Measurements from ENCODE around the gene RSAD2. TPM values are rescaled to one million over a fixed set of nuclear protein-coding genes. Genes with fewer than 3 reads are reported as not detected.

The RSAD2 gene
- total and polyA plus RNA-seq, 2 experiments from 2014 or later, result 0.10 TPM; not detected in 1

DNA sequence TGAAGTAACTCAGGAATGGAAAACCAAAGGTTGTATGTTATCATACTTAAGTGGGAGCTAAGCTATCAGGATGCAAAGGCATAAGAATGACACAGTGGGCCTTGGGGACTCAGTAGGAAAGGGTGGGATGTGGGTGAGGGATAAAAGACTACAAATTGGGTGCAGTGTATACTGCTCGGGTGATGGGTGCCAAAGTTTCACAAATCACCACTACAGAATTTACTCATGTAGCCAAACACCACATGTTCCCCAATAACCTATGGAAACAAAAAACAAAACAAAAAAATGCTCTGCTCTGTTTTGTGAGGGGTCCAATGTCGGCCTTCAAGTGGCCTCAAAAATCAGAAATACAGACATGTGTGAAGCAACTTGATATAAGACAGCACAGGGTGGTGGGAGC is 30.7 kb downstream of the RSAD2 start:
- no peaks in the 10 kb centered on the region for H3K36me3 ChIP-seq (ENCODE audit: insufficient read depth)
- Mint-ChIP-seq H3K27ac (no peak overlapping the region), H3K4me3 (no peak overlapping the region), H3K4me1 (no peaks in the 10 kb centered on the region), H3K36me3 (ENCODE audit: low read depth) (no peaks in the 10 kb centered on the region), H3K27me3 (ENCODE audit: insufficient read depth, low read depth, poor library complexity) (no peaks in the 10 kb centered on the region), H3K9me3 (peaks cover 10% of the 10 kb centered on the region; the same call in 1 of the 3 replicates)
- no peaks in the 10 kb centered on the region for H3F3A ChIP-seq (replicated peaks; ENCODE audit: low read depth)
- DNase-seq (ENCODE audit: low spot score), result no peak
- H3K79me2 ChIP-seq (replicated peaks; ENCODE audit: insufficient read depth), result no peaks in the 10 kb centered on the region
- H2AFZ ChIP-seq, result no peak overlapping the region
- H3K4me1 ChIP-seq (ENCODE audit: insufficient read depth), result no peaks in the 10 kb centered on the region
- H3K4me2 ChIP-seq, result no peak overlapping the region
- H3K27me3 ChIP-seq (ENCODE audit: insufficient read depth), result no peaks in the 10 kb centered on the region
- no peak overlapping the region for H3K27ac ChIP-seq (ENCODE audit: low read depth)
- 0 out of 2 replicates have a peak, but pooled peaks cover 3% of the 10 kb centered on the region for H3K9me2 ChIP-seq (ENCODE audit: insufficient read depth)
- TF ChIP-seq ZNF331 (CRISPR knock-in tag; IDR thresholded peaks at IDR 0.05; ENCODE audit: low read depth), result no peak
- no peak for TF ChIP-seq EZH2phosphoT487 (IDR thresholded peaks at IDR 0.05; ENCODE audit: unreplicated experiment)
- no peak for TF ChIP-seq POLR2AphosphoS5 (IDR thresholded peaks at IDR 0.05; ENCODE audit: low read depth)
- TF ChIP-seq, protein P1, sequence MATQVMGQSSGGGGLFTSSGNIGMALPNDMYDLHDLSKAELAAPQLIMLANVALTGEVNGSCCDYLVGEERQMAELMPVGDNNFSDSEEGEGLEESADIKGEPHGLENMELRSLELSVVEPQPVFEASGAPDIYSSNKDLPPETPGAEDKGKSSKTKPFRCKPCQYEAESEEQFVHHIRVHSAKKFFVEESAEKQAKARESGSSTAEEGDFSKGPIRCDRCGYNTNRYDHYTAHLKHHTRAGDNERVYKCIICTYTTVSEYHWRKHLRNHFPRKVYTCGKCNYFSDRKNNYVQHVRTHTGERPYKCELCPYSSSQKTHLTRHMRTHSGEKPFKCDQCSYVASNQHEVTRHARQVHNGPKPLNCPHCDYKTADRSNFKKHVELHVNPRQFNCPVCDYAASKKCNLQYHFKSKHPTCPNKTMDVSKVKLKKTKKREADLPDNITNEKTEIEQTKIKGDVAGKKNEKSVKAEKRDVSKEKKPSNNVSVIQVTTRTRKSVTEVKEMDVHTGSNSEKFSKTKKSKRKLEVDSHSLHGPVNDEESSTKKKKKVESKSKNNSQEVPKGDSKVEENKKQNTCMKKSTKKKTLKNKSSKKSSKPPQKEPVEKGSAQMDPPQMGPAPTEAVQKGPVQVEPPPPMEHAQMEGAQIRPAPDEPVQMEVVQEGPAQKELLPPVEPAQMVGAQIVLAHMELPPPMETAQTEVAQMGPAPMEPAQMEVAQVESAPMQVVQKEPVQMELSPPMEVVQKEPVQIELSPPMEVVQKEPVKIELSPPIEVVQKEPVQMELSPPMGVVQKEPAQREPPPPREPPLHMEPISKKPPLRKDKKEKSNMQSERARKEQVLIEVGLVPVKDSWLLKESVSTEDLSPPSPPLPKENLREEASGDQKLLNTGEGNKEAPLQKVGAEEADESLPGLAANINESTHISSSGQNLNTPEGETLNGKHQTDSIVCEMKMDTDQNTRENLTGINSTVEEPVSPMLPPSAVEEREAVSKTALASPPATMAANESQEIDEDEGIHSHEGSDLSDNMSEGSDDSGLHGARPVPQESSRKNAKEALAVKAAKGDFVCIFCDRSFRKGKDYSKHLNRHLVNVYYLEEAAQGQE (IDR thresholded peaks at IDR 0.05; ENCODE audit: unreplicated experiment), result no peak
- TF ChIP-seq, protein P2, sequence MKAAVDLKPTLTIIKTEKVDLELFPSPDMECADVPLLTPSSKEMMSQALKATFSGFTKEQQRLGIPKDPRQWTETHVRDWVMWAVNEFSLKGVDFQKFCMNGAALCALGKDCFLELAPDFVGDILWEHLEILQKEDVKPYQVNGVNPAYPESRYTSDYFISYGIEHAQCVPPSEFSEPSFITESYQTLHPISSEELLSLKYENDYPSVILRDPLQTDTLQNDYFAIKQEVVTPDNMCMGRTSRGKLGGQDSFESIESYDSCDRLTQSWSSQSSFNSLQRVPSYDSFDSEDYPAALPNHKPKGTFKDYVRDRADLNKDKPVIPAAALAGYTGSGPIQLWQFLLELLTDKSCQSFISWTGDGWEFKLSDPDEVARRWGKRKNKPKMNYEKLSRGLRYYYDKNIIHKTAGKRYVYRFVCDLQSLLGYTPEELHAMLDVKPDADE (IDR thresholded peaks at IDR 0.05), result no peak
- TF ChIP-seq, protein P3, sequence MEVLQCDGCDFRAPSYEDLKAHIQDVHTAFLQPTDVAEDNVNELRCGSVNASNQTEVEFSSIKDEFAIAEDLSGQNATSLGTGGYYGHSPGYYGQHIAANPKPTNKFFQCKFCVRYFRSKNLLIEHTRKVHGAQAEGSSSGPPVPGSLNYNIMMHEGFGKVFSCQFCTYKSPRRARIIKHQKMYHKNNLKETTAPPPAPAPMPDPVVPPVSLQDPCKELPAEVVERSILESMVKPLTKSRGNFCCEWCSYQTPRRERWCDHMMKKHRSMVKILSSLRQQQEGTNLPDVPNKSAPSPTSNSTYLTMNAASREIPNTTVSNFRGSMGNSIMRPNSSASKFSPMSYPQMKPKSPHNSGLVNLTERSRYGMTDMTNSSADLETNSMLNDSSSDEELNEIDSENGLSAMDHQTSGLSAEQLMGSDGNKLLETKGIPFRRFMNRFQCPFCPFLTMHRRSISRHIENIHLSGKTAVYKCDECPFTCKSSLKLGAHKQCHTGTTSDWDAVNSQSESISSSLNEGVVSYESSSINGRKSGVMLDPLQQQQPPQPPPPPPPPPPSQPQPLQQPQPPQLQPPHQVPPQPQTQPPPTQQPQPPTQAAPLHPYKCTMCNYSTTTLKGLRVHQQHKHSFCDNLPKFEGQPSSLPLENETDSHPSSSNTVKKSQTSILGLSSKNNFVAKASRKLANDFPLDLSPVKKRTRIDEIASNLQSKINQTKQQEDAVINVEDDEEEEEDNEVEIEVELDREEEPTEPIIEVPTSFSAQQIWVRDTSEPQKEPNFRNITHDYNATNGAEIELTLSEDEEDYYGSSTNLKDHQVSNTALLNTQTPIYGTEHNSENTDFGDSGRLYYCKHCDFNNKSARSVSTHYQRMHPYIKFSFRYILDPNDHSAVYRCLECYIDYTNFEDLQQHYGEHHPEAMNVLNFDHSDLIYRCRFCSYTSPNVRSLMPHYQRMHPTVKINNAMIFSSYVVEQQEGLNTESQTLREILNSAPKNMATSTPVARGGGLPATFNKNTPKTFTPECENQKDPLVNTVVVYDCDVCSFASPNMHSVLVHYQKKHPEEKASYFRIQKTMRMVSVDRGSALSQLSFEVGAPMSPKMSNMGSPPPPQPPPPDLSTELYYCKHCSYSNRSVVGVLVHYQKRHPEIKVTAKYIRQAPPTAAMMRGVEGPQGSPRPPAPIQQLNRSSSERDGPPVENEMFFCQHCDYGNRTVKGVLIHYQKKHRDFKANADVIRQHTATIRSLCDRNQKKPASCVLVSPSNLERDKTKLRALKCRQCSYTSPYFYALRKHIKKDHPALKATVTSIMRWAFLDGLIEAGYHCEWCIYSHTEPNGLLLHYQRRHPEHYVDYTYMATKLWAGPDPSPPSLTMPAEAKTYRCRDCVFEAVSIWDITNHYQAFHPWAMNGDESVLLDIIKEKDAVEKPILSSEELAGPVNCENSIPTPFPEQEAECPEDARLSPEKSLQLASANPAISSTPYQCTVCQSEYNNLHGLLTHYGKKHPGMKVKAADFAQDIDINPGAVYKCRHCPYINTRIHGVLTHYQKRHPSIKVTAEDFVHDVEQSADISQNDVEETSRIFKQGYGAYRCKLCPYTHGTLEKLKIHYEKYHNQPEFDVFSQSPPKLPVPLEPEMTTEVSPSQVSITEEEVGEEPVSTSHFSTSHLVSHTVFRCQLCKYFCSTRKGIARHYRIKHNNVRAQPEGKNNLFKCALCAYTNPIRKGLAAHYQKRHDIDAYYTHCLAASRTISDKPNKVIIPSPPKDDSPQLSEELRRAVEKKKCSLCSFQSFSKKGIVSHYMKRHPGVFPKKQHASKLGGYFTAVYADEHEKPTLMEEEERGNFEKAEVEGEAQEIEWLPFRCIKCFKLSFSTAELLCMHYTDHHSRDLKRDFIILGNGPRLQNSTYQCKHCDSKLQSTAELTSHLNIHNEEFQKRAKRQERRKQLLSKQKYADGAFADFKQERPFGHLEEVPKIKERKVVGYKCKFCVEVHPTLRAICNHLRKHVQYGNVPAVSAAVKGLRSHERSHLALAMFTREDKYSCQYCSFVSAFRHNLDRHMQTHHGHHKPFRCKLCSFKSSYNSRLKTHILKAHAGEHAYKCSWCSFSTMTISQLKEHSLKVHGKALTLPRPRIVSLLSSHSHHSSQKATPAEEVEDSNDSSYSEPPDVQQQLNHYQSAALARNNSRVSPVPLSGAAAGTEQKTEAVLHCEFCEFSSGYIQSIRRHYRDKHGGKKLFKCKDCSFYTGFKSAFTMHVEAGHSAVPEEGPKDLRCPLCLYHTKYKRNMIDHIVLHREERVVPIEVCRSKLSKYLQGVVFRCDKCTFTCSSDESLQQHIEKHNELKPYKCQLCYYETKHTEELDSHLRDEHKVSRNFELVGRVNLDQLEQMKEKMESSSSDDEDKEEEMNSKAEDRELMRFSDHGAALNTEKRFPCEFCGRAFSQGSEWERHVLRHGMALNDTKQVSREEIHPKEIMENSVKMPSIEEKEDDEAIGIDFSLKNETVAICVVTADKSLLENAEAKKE (CRISPR knock-in tag; IDR thresholded peaks at IDR 0.05), result no peak
- no peak for TF ChIP-seq CREB1 (CRISPR knock-in tag; IDR thresholded peaks at IDR 0.05; ENCODE audit: low read depth)
- TF ChIP-seq ZNF114 (CRISPR knock-in tag; IDR thresholded peaks at IDR 0.05), result no peak
- TF ChIP-seq NANOG (IDR thresholded peaks at IDR 0.05; ENCODE audit: borderline replicate concordance), result no peak
- H4K20me1 ChIP-seq (replicated peaks; ENCODE audit: insufficient read depth), result no peaks in the 10 kb centered on the region
- ATAC-seq, result no peak
- no peak overlapping the region for H3K4me3 ChIP-seq
